Heart left ventricle (tissue), 13 donors: Measurements from ENCODE around the gene ARHGEF28.

Source experiments
- POLR2A ChIP-seq, 2 donors: fragments of 450-650 bp; IDR thresholded peaks; one replicate each; pipeline ENCODE4 v1.6.1; 2017; ENCODE audit warnings: antibody characterized with exemption in 2 of 2, mild to moderate bottlenecking in 2 of 2, moderate library complexity in 2 of 2
- TF ChIP-seq, protein P1 (sequence below), 12 donors: fragments of 200-600 bp; sonication (generic) in 4 of 12; IDR thresholded peaks; one replicate each; pipeline versions ENCODE4 v1.5.0 to v1.8.0; 2018 to 2022; ENCODE audit warnings: antibody characterized with exemption in 12 of 12, mild to moderate bottlenecking in 5 of 12
- donor health status: ischemic (EF 13 %, LVEDD 7.1; RV severe dilation, severe dysfunction).
- donor health status: DM: no; HTN: yes; CAD: no.
- donor health status: DM: no; HTN: no; CAD: no.
- donor health status: ischemic (EF 25% LVEDD 6.9; RV normal size, moderate dysfunction).
- donor health status: ischemic (EF 25% LVEDD 5.7; RV mildly dilated, moderate dysfunction).
- donor health status: ischemic (EF 35%, LVEDD 5.7; RV mildly dilated, moderate dysfunction).
- donor health status: nonischemic (EF 11% LVEDD 7.7; RV severe dilation, severe dysfunction).
- donor health status: DM: yes; HTN: yes; CAD: no.
- donor health status: PGD.
- donor health status: ischemic (EF 29% LVEDD 5.4; RV normal size, mild dysfunction).
- donor health status: nonischemic (EF 23%, LVEDD 6.1; RV moderate dilation, normal function).

DNA sequence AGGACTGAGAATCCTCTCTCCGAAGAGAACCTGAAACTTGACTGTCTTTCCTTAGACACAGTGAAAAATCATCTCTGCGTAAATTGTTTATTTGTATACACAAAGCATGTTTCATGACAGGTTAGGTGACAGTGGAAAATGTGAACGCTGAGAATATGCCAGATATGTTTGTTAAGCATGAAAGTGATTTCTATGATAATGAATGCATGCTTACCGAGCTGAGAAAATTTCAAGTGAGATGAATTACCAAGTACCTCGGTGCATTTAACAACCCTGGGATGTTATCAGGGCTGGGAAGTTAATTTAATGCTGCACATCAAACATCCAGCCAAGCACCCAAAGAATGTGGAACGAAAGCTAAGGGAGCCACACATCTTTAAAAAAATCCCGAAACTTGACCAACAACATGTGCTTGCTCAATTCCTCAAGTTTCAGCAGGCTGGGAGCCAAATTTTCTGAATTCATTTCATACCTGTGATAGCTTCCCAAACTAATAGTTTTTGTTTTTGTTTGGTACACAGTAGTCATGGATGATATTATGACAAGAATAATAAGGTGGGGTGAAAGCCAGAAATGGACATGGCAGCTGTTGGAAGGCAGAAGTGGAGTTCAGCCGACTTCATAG lies 336.9 kb downstream of the ARHGEF28 start:
- TF ChIP-seq, protein P1, sequence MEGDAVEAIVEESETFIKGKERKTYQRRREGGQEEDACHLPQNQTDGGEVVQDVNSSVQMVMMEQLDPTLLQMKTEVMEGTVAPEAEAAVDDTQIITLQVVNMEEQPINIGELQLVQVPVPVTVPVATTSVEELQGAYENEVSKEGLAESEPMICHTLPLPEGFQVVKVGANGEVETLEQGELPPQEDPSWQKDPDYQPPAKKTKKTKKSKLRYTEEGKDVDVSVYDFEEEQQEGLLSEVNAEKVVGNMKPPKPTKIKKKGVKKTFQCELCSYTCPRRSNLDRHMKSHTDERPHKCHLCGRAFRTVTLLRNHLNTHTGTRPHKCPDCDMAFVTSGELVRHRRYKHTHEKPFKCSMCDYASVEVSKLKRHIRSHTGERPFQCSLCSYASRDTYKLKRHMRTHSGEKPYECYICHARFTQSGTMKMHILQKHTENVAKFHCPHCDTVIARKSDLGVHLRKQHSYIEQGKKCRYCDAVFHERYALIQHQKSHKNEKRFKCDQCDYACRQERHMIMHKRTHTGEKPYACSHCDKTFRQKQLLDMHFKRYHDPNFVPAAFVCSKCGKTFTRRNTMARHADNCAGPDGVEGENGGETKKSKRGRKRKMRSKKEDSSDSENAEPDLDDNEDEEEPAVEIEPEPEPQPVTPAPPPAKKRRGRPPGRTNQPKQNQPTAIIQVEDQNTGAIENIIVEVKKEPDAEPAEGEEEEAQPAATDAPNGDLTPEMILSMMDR (IDR thresholded peaks at IDR 0.05): no peak
- no peak for TF ChIP-seq POLR2A (IDR thresholded peaks at IDR 0.05)
